ENCODE data around the gene FRS2.
"Not testable (repeated sequence)": the region's sequence is repeated elsewhere in the genome, so short reads cannot be mapped to it uniquely, and the experiment has no call there.

The FRS2 gene

DNA sequence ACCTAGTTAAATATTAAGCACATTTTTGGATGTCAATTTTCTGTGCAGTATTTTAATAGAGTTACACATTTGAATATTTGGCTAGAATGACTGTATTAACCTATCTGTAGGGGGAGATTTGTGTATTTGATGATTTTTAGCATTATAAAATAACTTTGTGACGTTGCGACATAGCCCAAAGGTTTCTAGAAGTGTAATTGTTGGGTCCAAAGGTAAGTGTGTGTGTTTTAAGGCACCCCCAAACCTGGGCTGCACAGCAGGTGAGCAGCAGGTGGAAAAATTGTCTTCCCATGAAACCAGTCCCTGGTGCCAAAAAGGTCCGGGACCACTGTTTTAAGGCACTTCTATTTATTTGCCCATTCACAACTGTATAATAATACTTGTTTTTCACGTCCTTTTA is 118.3 kb downstream of the FRS2 start:
- no peak for FAIRE-seq

DNA sequence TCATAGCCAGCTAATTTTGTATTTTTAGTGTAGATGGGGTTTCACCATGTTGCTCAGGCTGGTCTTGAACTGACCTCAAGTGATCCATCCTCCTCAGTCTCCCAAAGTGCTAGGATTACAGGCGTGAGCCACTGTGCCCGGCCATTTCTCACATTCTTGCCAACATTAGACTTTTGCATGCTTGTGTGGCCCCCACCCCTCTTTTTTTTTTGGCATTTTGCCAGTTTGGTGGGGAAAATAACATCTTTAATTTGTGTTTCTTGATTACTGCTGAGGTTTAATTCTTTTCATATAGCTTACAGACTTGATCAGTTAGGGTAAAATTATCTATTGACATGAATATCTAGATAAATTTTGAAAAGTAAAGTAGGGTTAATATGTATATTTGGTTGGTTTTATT is 118.9 kb downstream of the FRS2 start:
- FAIRE-seq, result no peak

DNA sequence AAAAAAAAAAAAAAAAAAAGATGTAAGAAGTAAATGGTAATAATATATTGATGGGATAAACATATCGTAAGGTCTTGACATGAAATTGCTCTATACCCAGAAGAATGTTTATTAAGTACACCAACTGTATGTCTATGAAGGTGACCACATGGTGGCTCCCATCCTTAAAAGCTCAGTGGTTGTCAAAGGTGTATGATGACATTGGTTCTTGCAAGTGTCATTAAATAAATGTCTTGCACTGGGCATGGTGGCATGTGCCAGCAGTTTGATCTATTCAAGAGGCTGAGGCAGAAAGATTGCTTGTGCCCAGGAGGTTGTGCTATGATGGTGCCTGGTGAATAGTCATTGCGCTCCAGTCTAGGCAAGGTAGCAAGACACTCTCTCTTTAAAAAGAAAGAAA is 125.5 kb downstream of the FRS2 start:
- no peak for FAIRE-seq

DNA sequence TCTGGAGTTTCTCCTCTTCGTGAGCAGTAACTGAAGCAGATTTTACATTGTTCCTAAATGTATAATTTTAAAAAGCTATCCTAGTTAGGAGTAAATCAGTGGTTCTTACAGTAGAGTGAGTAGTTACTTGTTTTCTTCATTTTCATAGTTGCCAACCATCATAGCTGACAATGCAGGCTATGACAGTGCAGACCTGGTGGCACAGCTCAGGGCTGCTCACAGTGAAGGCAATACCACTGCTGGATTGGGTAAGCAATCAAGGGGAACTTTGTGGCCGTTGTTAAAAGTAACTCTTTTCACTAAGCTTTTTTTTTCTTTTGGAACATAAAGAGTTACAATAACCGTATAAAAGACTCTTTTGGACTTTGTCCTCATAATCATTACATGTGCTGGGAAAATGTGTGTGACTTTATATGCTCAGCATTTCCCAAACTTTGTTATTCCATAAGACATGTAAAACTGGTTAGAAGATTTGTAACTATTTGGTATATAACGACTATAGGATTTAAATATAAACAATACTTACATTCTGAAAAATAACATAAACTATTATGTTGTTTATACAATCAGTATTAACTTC is 128.1 kb downstream of the FRS2 start:
- no peak for FAIRE-seq

DNA sequence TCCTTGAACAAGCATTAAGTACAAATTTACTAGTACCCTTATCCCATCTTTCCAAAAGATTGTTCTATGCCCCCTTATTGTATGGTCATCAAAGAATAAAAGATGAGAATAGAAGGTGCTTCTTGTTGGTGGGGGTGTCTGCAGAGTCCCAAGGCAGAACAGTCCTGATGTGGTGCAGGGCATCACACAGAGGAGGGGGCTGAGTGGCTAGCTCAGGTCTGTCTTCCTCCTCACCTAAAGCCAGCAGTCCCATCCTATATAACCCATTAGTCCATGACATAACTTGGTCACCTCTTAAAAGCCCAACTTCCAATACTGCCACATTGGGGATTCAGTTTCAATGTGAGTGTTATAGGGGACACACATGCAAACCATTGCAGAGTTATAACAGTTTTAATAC is 130.6 kb downstream of the FRS2 start:
- FAIRE-seq, result no peak

DNA sequence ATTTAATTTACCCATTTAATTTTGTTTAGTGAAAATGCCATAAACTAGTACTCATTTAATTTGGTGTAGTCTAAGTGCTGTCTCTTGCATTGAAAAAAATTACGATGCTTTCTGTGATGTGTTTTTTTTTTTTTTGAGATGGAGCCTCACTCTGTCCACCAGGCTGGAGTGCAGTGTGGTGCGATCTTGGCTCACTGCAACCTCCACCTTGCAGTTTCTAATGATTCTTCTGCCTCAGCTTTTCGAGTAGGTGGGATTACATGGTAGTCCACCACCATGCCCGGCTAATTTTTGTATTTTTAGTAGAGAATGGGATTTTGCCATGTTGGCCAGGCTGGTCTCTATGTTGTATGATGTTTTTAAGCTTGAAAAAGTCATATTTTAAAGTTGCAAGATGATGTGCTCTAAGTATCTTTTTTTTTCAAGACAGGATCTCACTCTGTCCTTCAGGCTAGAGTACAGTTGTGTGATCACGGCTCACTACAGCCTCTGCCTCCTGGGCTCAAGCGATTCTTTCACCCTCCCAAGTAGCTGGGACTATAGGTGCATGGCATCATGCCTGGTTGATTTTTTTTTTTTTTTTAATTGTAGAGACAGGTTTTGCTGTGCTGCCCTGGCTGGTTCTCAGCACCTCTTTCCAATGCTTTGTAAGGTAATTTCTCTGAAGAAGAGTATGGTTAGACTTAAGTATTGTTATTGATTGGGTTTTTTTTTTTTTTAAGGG is 131.9 kb downstream of the FRS2 start:
- FAIRE-seq, result no peak

DNA sequence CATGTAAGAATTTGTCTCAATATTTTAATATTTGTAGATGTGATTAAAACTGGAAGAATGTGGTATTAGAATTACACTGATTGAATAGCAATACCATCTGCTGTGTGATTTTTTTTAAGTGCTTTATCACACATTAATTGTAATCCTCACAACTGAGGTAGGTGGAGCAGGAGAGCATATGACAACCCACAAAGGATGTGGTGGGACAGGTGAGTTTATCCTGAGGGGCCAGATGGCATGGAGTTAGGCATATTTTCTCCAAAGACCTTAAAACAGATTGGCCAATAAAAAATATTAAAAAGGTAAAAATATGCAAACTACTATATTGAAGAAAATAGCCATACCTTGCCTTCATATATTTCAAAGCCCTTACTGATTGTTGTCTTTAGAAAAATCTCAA is 132.8 kb downstream of the FRS2 start:
- FAIRE-seq, result no peak

DNA sequence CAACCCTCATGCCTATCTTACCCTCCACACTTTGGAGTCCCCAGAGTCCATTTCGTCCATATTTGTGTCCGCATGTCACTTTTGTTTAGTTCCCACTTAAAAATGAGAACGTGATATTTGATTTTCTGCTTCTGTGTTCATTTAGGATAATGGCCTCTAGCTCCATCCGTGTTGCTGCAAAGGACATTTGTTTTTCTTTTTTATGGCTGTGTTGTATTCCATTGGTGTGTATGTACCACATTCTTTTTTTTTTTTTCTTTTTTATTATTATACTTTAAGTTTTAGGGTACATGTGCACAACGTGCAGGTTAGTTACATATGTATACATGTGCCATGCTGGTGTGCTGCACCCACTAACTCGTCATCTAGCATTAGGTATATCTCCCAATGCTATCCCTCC is 133.4 kb downstream of the FRS2 start:
- FAIRE-seq, result not testable (repeated sequence)

DNA sequence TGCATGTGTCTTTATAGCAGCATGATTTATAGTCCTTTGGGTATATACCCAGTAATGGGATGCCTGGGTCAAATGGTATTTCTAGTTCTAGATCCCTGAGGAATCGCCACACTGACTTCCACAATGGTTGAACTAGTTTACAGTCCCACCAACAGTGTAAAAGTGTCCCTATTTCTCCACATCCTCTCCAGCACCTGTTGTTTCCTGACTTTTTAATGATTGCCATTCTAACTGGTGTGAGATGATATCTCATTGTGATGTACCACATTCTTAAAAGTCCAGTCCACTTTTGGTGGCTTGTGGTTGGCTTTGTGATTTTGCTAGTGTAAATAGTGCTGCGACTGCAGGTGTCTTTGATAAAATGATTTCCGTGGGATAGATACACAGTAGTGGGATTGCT is 134.1 kb downstream of the FRS2 start:
- not testable (repeated sequence) for FAIRE-seq

DNA sequence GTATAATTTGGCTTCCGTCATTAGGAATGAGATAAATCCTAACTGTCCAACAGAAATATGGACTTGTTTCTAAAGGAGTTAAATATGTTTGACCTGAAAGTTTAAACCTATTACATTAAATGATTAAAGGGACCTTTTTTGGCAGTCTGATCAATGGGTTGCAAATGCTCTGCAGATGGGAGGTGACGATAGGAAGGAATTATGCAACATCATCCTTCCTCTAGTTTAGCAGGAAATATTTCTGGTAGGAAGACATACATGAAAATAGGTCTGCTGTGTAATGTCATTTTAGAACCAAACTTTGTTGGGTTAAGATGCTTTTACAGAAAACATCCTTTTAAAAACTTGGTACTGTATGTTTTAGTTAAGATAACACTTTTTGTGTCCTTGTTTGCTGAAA is 137.9 kb downstream of the FRS2 start:
- FAIRE-seq, result no peak

DNA sequence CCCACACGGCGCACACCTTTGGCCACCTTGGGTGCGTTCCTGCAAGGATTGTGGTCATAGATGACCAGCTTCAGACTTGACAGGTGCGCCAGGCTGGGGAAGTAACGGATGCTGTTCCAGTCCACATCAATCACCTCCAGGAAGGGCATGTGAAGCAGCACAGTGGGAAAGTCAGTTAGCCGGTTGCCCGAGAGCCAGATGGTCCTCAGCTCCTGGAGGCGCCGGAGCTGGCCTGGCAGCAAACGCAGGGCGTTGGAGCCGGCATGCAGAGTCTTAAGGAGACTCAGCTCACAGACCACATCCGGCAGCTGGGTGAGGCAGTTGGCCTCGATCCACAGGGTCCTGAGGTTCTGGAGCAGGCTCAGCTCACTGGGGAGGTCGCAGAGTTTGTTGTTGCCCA is 139.9 kb downstream of the FRS2 start:
- FAIRE-seq, result no peak

DNA sequence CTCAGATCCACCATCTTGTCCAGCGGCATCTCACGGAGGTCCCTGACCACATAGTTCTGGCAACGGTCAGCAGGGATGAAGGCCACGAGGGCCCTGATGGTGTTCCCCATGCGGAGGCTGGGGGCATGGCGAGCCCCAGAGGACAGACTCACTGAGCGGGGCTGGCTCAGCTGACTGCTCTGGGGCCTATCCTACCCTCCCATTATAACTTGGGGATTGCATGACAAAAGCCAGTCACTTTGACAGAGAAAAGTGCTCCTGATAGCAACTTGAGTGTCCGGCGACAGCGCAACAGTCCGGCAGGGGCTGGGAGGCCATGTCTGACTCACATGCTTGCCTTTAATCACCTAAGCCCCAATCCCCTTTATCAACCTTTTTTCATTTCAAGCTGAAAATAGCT is 140.5 kb downstream of the FRS2 start, which contains the start of gene LRRC10:
TSS of gene LRRC10 (minus strand) at position 179 of the 400 bp plus-strand sequence. CDS start at position 110, 69 bp downstream.
- FAIRE-seq, result no peak

DNA sequence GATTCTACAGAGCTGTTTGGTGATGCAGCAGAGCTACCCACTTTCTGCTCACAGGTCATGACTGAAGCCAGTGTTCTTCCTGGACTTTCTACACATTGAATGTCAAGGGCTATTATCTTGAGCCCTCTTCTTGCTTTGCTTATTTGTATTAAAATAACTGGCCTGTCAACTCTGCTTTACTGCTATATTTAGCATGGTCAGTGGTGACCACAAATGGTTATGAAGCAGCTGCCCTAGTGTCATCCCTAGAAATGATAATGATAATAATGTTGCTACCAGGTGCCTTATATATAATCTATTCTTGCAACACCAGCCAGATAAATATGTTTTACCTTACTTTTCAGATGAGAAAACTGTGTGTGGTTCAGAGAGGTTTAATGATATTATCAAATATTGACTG is 143.2 kb downstream of the FRS2 start:
- no peak for FAIRE-seq

DNA sequence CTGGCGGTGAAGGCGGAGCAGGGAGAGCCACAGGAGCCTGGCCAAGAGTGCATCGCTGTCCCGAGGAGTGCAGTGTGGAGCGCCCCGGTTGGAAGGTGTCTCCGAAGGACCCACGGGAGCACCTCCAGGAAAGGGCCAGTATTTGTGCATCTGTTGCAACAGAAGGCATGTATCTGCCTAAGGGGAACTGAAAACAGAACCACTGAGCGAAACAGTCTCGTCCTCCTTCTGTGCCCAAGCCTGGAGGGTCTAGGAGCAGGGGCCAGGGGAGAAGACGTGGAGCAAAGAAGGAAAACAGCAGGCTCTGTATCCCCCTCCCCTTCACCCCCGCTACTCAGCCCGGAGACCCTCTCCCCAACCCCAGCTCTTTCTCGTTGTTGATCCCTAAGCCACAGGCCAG is 145.8 kb downstream of the FRS2 start:
- FAIRE-seq, result no peak

DNA sequence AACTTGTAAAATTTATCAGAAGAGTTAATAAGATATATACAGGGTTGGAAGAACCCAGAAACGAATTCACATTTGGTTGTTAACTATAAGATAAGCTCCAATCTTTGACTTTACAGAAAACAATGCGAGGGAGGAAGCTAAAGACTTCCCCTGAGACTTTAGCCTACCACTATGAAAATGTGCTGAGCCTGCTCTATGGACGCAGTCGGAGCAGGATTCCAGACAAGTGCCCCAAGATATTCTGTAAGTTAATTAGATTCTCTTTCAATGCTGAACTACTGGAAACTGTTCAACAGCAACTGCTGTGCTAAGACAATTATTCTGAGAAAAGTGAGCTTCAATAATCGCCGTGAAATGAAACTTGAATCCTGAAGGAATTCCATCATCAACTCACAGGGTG is 148.9 kb downstream of the FRS2 start:
- FAIRE-seq, result no peak

DNA sequence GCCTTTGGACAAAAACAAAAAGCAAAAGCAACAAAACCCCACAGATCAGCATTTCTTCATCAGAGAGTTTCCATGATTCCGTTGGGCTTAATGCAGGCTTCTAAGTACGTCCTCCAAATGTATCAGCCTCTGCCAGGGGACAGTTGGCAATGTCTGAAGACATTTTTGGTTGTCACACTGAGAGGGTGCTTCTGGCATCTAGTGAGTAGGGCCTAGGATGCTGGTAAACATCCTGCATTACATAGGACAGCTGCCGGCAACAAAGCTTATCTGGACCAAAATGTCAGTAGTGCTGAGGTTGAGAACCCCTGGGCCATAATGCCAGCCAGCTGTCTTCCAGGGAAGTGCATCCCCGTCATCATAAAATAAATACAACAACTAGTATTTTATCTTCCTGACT is 149.9 kb downstream of the FRS2 start:
- FAIRE-seq, result no peak

DNA sequence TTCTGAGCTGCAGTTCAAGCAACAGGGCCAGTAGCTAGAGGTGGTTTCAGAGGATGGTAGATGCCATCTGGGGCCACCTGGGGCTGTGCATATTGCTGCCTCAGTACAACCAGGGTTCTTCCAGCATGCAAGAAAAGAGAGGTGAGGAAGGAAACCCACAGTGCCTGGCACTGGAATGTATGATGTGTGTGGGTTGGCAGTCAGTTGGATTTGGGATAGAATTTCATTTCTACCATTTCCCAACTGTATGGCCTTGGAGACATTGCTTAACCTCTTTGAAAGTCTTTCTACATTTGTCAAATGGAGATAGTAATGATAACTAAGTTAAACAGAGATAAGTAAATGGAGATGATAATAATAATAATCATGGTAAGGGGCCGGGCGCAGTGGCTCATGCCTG is 150.7 kb downstream of the FRS2 start:
- no peak for FAIRE-seq

DNA sequence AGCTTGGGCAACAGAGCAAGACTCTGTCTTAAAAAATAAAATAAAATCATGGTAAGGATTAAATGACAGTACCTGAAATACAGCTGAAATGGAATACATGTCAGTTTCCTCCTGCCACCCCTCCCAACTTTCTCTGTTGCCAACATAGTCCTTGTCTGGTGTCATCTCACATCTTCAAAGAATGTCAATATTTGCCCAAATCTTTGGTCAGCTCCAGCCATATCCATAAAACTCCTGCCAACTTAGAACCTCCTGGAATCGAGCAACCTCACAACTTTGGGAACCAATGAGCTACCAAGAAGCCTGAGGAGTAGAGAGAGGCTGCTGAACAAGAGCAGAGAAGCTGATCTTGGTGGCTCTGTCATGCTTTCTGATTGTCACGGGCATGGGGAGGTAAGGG is 151.4 kb downstream of the FRS2 start:
- FAIRE-seq, result no peak

DNA sequence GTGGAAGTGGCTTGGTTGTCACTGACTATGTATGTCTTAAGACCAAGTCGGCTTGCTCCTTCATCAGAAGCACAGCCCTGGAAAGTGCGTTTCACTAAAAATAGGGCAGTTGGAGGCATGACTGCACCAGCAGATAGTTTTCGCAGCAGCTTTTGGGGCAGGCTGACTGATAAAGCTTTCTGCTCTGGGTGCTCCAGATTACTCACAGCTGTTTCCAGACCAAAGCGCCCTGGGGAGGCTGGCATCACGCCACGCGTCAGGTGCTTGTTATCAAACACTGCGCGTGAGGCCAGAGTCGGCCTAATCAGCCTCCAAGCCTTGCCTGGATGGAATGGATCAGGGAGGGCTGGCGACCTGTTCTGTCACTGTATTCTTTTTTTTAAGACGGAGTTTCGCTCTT is 153.8 kb downstream of the FRS2 start:
- no peak for FAIRE-seq

DNA sequence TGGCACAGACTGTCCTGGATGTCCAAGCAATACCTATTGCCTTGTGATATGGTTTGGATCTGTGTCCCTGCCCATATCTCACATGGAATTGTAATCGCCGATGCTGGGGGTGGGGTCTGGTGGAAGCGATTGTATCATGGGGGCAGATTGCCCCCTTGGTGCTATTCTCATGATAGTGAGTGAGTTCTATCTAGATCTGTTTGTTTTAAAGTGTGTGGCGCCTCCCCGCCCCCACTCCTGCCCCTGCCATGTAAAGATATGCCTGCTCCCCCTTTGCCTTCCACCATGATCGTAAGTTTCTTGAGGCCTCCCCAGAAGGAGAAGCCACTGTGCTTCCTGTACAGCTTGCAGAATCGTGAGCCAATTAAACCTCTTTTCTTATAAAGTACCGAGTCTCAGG is 157.3 kb downstream of the FRS2 start:
- no peak for FAIRE-seq
